GM23338 (cell line): ENCODE data around the gene EXOC3.

Experiments used
- CREB1 ChIP-seq: fragments of 250-450 bp; sonication (Bioruptor Pico); IDR thresholded peaks from 2 replicates; pipeline ENCODE4 v1.5.0; 2020; ENCODE audit warnings: low read depth, mild to moderate bottlenecking, moderate library complexity
- CTCF ChIP-seq, 2 experiments: fragments of 200-600 bp in 1 of 2; sonication (generic) in 1 of 2; conservative IDR thresholded peaks; 2 replicates each; pipeline versions ENCODE4 v1.5.1 to v1.6.1; 2016 to 2017; ENCODE audit warnings: antibody characterized with exemption in 2 of 2, low read depth in 2 of 2, mild to moderate bottlenecking in 2 of 2, moderate library complexity in 1 of 2
- ETS1 ChIP-seq: IDR thresholded peaks from 2 replicates; pipeline ENCODE4 v1.6.1; 2016; ENCODE audit warnings: antibody characterized with exemption
- EZH2 ChIP-seq: fragments of 200-600 bp; sonication (generic); IDR thresholded peaks from one replicate; pipeline ENCODE4 v1.8.0; 2017; ENCODE audit warnings: antibody characterized with exemption, mild to moderate bottlenecking, low read depth; ENCODE audit not compliant: unreplicated experiment
- EZH2phosphoT487 ChIP-seq: fragments of 200-600 bp; sonication (generic); IDR thresholded peaks from one replicate; pipeline ENCODE4 v1.8.1; 2018; ENCODE audit warnings: antibody characterized with exemption; ENCODE audit not compliant: unreplicated experiment
- JUNB ChIP-seq: IDR thresholded peaks from one replicate; pipeline ENCODE4 v1.6.1; 2016; ENCODE audit warnings: antibody characterized with exemption; ENCODE audit not compliant: unreplicated experiment
- NANOG ChIP-seq: IDR thresholded peaks from 2 replicates; pipeline ENCODE4 v1.6.1; 2016; ENCODE audit warnings: antibody characterized with exemption, borderline replicate concordance
- POLR2AphosphoS5 ChIP-seq: IDR thresholded peaks from 2 replicates; pipeline ENCODE4 v1.6.1; 2016; ENCODE audit warnings: antibody characterized with exemption, low read depth
- REST ChIP-seq: IDR thresholded peaks from one replicate; pipeline ENCODE4 v1.6.1; 2018; ENCODE audit warnings: antibody characterized with exemption; ENCODE audit not compliant: unreplicated experiment
- STAT1 ChIP-seq: IDR thresholded peaks from one replicate; pipeline ENCODE4 v1.6.1; 2016; ENCODE audit warnings: antibody characterized with exemption; ENCODE audit not compliant: unreplicated experiment
- ZNF114 ChIP-seq: fragments of 250-450 bp; sonication (Bioruptor Pico); IDR thresholded peaks from 2 replicates; pipeline ENCODE4 v1.5.0; 2020; ENCODE audit warnings: mild to moderate bottlenecking, moderate library complexity
- ZNF331 ChIP-seq: fragments of 250-450 bp; sonication (Bioruptor Pico); IDR thresholded peaks from 2 replicates; pipeline ENCODE4 v1.5.0; 2020; ENCODE audit warnings: low read depth, mild to moderate bottlenecking, moderate library complexity
- ZNF462 ChIP-seq: fragments of 250-450 bp; sonication (Bioruptor Pico); IDR thresholded peaks from 2 replicates; pipeline ENCODE4 v1.5.0; 2020; ENCODE audit warnings: mild to moderate bottlenecking, moderate library complexity

- TF ChIP-seq ETS1, result no peak
- no peak for TF ChIP-seq EZH2
- no peak for TF ChIP-seq EZH2phosphoT487
- TF ChIP-seq CTCF (conservative IDR thresholded peaks at IDR 0.05; ENCODE audit: low read depth in 2 of 2), result no peak
- no peak for TF ChIP-seq POLR2AphosphoS5
- no peak for TF ChIP-seq CREB1
- no peak for TF ChIP-seq STAT1
- no peak for TF ChIP-seq REST
- TF ChIP-seq NANOG, result no peak
- no peak for TF ChIP-seq JUNB
- no peak for TF ChIP-seq ZNF462
- no peak for TF ChIP-seq ZNF331 (CRISPR knock-in tag)
- no peak for TF ChIP-seq ZNF114 (CRISPR knock-in tag)
Observed at GRCh38 chr5:444226-444625, 1.2 kb downstream of the EXOC3 start.
